Upper lobe of left lung (tissue), 6 donors: ENCODE results near the gene DCDC2B. TPM values are rescaled to one million over a fixed set of nuclear protein-coding genes. Genes with fewer than 3 reads are reported as not detected.

ENCODE experiments used
- ATAC-seq, 2 donors: fragments of 200-7000 bp; cut with Tn5 transposase; one replicate each; pipeline ENCODE4 v1.9.1; 2022; ENCODE audit warnings: mild to moderate bottlenecking in 2 of 2, moderate library complexity in 2 of 2; ENCODE audit not compliant: low FRiP score in 2 of 2
- DNase-seq, 2 donors: peaks; one replicate each; pipeline ENCODE4 v3.0.0-alpha.2; 2019 to 2020
- H3K27ac ChIP-seq, 4 donors: fragments of 200-600 bp; sonication (generic); one replicate each; pipeline ENCODE4 v1.5.1; 2016 to 2019
- H3K27me3 ChIP-seq, 4 donors: fragments of 200-600 bp; sonication (generic); one replicate each; pipeline ENCODE4 v1.5.1; 2017 to 2019
- H3K36me3 ChIP-seq, 4 donors: fragments of 200-600 bp; sonication (generic); one replicate each; pipeline ENCODE4 v1.5.1; 2016 to 2019
- H3K4me1 ChIP-seq, 4 donors: fragments of 200-600 bp; sonication (generic); one replicate each; pipeline ENCODE4 v1.5.1; 2018 to 2019
- H3K4me3 ChIP-seq, 4 donors: fragments of 200-600 bp; sonication (generic); one replicate each; pipeline ENCODE4 v1.5.1; 2017 to 2019; ENCODE audit warnings: mild to moderate bottlenecking in 2 of 4, moderate library complexity in 1 of 4
- H3K9me3 ChIP-seq, 4 donors: fragments of 200-600 bp; sonication (generic); one replicate each; pipeline ENCODE4 v1.5.1; 2018 to 2019
- CTCF ChIP-seq, 6 experiments: fragments of 450-650 bp in 4 of 6; fragments of 200-600 bp in 2 of 6; sonication (generic) in 2 of 6; IDR thresholded peaks; one replicate each; pipeline ENCODE4 v1.5.1; 2016 to 2019; ENCODE audit warnings: antibody characterized with exemption in 6 of 6
- EP300 ChIP-seq, 4 donors: sonication (generic); formaldehyde crosslinking; IDR thresholded peaks; one replicate each; pipeline ENCODE4 v1.5.1; 2017; ENCODE audit warnings: antibody characterized with exemption in 4 of 4, control low read depth in 2 of 4
- POLR2A ChIP-seq, 4 donors: fragments of 450-650 bp; IDR thresholded peaks; one replicate each; pipeline ENCODE4 v1.5.1; 2016 to 2017; ENCODE audit warnings: antibody characterized with exemption in 4 of 4, mild to moderate bottlenecking in 2 of 4
- POLR2AphosphoS5 ChIP-seq, 2 donors: sonication (generic); formaldehyde crosslinking; IDR thresholded peaks; one replicate each; pipeline ENCODE4 v1.5.1; 2017; ENCODE audit warnings: antibody characterized with exemption in 2 of 2
- WGBS, 2 donors: methylation state at CpG; one replicate each; pipeline ENCODE4 v1.1.5; 2017 to 2018; 5-methylcytosine and 5-hydroxymethylcytosine counted together
- total RNA-seq, 6 donors: library from RNA; depleted of rRNA in 4 of 6; stranded (reverse); fragments of >200 nt in 4 of 6; gene quantifications; one replicate each; pipeline versions ENCODE4 v1.1.0 to v1.2.1, GENCODE V29; 2016 to 2021
- donor health status: DM: no; HTN: no; CAD: no; lungs with moderate emphysema.
- donor health status: DM: no; HTN: yes; CAD: no; lungs with severe emphysema.

The DCDC2B gene
- total RNA-seq, 6 donors from 2014 or later, result 0.11 to 11.4 (median 4.5) TPM

- H3K9me3 ChIP-seq, result no peaks in the 10 kb centered on the region
- ATAC-seq, result no peak
- H3K27me3 ChIP-seq, result no peaks in the 10 kb centered on the region
- TF ChIP-seq POLR2AphosphoS5 (IDR thresholded peaks at IDR 0.05) (no peak), POLR2A (IDR thresholded peaks at IDR 0.05) (no peak)
- no peak for DNase-seq
- peaks cover 15 to 31% (median 25%) of the 10 kb centered on the region in 4 donors for H3K4me1 ChIP-seq
- 79 to 80% methylated on average over 6 of the region's 6 CpGs for WGBS, 2 donors
- peaks cover 26 to 51% (median 42%) of the 10 kb centered on the region in 4 donors for H3K36me3 ChIP-seq
- H3K27ac ChIP-seq, result peak overlapping the region in 3 of 4 donors; percentile 4 to 20 (median 11)
- no peak overlapping the region for H3K4me3 ChIP-seq
Measured at GRCh38 chr1:32197837-32198236, 11.1 kb upstream of the DCDC2B start.

GRCh38 chr1:32198237-32199042 lies 10.4 kb upstream of the DCDC2B start:
- TF ChIP-seq POLR2A (IDR thresholded peaks at IDR 0.05), result no peak
- no peak for TF ChIP-seq CTCF (IDR thresholded peaks at IDR 0.05)
- no peak for TF ChIP-seq POLR2AphosphoS5 (IDR thresholded peaks at IDR 0.05)
- no peak for TF ChIP-seq EP300 (IDR thresholded peaks at IDR 0.05)
- peaks cover 21 to 45% (median 36%) of the 10 kb centered on the region in 4 donors for H3K36me3 ChIP-seq
- H3K4me1 ChIP-seq, result peaks cover 15 to 31% (median 25%) of the 10 kb centered on the region in 4 donors
- peak overlapping the region in 3 of 4 donors; percentile 4 to 27 (median 20) for H3K27ac ChIP-seq
- DNase-seq (no peak), ATAC-seq (no peak)
- H3K27me3 ChIP-seq, result no peaks in the 10 kb centered on the region
- no peaks in the 10 kb centered on the region for H3K9me3 ChIP-seq
- no peak overlapping the region for H3K4me3 ChIP-seq
- 81 to 84% methylated on average over 3 of the region's 3 CpGs for WGBS, 2 donors

DNA sequence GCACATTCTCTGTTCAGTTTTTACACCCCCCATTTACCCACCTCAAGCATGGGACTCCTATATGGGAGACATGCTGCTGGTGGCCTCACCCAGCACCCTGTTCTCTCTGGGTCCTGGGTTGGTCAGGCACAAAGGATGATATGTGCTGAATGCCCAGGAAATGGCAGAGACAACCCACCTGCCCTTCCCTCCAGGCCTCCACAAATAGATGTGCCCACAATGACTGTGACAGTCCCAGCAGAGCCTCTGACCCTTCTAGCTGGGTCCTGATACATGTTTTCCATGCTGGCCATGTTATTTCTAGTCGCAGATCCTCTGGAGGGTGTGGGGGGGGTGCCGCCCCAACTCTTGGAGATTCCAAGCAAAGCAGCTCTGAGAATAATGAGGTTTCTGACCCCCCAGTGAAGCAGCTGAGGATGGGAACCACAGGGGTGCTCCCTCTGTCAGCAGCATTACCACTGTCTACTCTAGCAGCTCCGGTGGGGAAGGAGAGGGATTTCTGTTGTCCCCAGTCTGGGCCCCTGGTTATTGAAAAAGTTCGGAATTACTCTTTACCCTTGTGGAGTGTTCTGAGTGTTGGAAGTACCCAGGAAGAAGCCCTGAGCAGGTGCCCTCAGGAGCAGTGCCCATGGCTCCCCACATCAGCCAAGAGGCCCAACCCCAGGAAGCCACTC lies 9.7 kb upstream of the DCDC2B start:
- Histone ChIP-seq H3K9me3 (no peaks in the 10 kb centered on the region), H3K4me1 (peaks cover 15 to 31% (median 25%) of the 10 kb centered on the region in 4 donors), H3K27ac (peak overlapping the region in 1 of 4 donors; percentile 27), H3K27me3 (no peaks in the 10 kb centered on the region), H3K4me3 (no peak overlapping the region), H3K36me3 (peaks cover 15 to 37% (median 29%) of the 10 kb centered on the region in 4 donors)
- ATAC-seq (no peak), DNase-seq (no peak)
- TF ChIP-seq EP300 (IDR thresholded peaks at IDR 0.05) (no peak), POLR2AphosphoS5 (IDR thresholded peaks at IDR 0.05) (no peak), CTCF (IDR thresholded peaks at IDR 0.05) (no peak), POLR2A (IDR thresholded peaks at IDR 0.05) (no peak)
- 82 to 83% methylated on average over 2 to 4 of the region's 4 CpGs for WGBS, 2 donors

DNA sequence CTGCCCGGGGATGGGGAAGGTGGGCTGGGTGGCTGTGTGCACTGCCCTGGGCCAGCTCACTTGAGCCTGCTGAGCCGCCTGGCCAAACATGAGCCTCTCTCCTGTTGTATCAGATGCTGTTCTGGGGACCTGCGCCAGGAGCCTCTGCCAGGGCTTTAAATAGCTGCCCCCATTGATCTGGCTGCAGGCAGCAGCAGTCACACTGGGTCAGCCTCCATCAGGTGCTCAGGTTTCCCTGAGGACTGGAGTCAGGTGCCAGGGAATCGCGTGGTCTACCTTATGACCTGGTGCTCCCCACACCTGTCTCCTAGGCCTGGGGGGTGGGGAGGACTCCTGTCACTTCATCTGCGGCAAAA lies 9.2 kb upstream of the DCDC2B start:
- ATAC-seq, result no peak
- TF ChIP-seq POLR2A (IDR thresholded peaks at IDR 0.05), result no peak
- no peak for TF ChIP-seq POLR2AphosphoS5 (IDR thresholded peaks at IDR 0.05)
- TF ChIP-seq EP300 (IDR thresholded peaks at IDR 0.05), result no peak
- TF ChIP-seq CTCF (IDR thresholded peaks at IDR 0.05), result no peak
- no peak for DNase-seq
- Histone ChIP-seq H3K27me3 (no peaks in the 10 kb centered on the region), H3K4me1 (peaks cover 15 to 31% (median 26%) of the 10 kb centered on the region in 4 donors), H3K36me3 (peaks cover 9 to 32% (median 24%) of the 10 kb centered on the region in 4 donors), H3K9me3 (no peaks in the 10 kb centered on the region), H3K4me3 (peak overlapping the region in 1 of 4 donors; percentile 69), H3K27ac (peak overlapping the region in 3 of 4 donors; percentile 62 to 79 (median 76))
- 70% methylated on average over 6 of the region's 6 CpGs; no CpG with 5 or more reads in 1 of the 2 donors for WGBS, 2 donors
